K562 (cell line): ENCODE measurements around the gene PSMB11. TPM values are rescaled to one million over a fixed set of nuclear protein-coding genes. Genes with fewer than 3 reads are reported as not detected.

Source experiments
- ATAC-seq: fragments of 200-7000 bp; cut with Tn5 transposase; 3 replicates; pipeline ENCODE4 v1.9.1; 2020; ENCODE audit warnings: moderate library complexity
- BruUV-seq: library from RNA; stranded (reverse); fragments of 400-500 nt; replicated peaks from 2 replicates; lab custom pipeline; 2021; lab: Mats Ljungman, UMichigan
- CTCF ChIA-PET: fragments of 300-600 bp; formaldehyde crosslinking; extraction: SDS; loops from one replicate; lab custom pipeline; 2021; ENCODE audit warnings: low intra/inter-chr PET ratio; lab: Yijun Ruan, JAX
- POLR2A ChIA-PET: fragments of 300-600, 350-650 bp; sonication (Branson Sonifier 250); formaldehyde crosslinking; extraction: SDS; loops from one replicate; lab custom pipeline; 2021; ENCODE audit warnings: antibody characterized with exemption, inconsistent platforms; lab: Yijun Ruan, JAX
- DNase-seq, 4 experiments: peaks; one replicate each; pipeline versions ENCODE4 v3.0.0 to v3.0.0-alpha.2; 2011 to 2018; ENCODE audit warnings: low spot score in 3 of 4, mixed read lengths in 3 of 4; ENCODE audit errors: extremely low read depth in 1 of 4
- FAIRE-seq: peaks from 2 replicates; lab custom pipeline; 2011; peaks lifted over from hg19 to GRCh38; lab: Jason Lieb, UNC
- H2AFZ ChIP-seq: 2 replicates; pipeline ENCODE4 v1.6.0; 2011; ENCODE audit warnings: low read depth, low read length, control low read depth, inconsistent platforms
- H3K27ac ChIP-seq: fragments of 200-600 bp; 3 replicates; pipeline ENCODE4 v1.8.0; 2011; ENCODE audit warnings: low read depth, mild to moderate bottlenecking, control low read depth, inconsistent platforms, low read length, moderate library complexity, mixed read lengths; ENCODE audit errors: extremely low read depth
- H3K27me3 ChIP-seq, 2 experiments: fragments of 300-600 bp in 1 of 2; 2 replicates in 1 of 2; 3 replicates in 1 of 2; pipeline versions ENCODE4 v1.6.0 to v1.8.0; 2011; ENCODE audit warnings: inconsistent platforms in 2 of 2, low read length in 2 of 2, mild to moderate bottlenecking in 1 of 2, mixed read lengths in 1 of 2, moderate library complexity in 1 of 2; ENCODE audit not compliant: control insufficient read depth in 2 of 2, insufficient read depth in 2 of 2
- H3K36me3 ChIP-seq: fragments of 300-600 bp; 3 replicates; pipeline ENCODE4 v1.8.0; 2011; ENCODE audit warnings: mild to moderate bottlenecking, low read length, inconsistent platforms; ENCODE audit not compliant: control insufficient read depth, insufficient read depth
- H3K4me1 ChIP-seq, 2 experiments: fragments of 200-600 bp in 1 of 2; replicated peaks in 1 of 2; 2 replicates in 1 of 2; 3 replicates in 1 of 2; pipeline versions ENCODE4 v1.5.1 to v1.8.0; 2011; ENCODE audit warnings: inconsistent platforms in 2 of 2, low read length in 2 of 2, mild to moderate bottlenecking in 1 of 2, mixed read lengths in 1 of 2, moderate library complexity in 1 of 2; ENCODE audit not compliant: control insufficient read depth in 2 of 2, insufficient read depth in 2 of 2
- H3K4me2 ChIP-seq: 2 replicates; pipeline ENCODE4 v1.6.1; 2011; ENCODE audit warnings: low read length, control low read depth, inconsistent platforms, mixed read lengths; ENCODE audit not compliant: insufficient read depth
- H3K4me3 ChIP-seq: fragments of 200-600 bp; sonication (generic), shearing (Covaris generic); 2 replicates; pipeline ENCODE4 v1.5.1; 2016; ENCODE audit warnings: control low read depth, inconsistent platforms
- H3K79me2 ChIP-seq: fragments of 200-600 bp; 3 replicates; pipeline ENCODE4 v1.8.0; 2011; ENCODE audit warnings: low read length, inconsistent platforms; ENCODE audit not compliant: control insufficient read depth, insufficient read depth
- H3K9ac ChIP-seq, 2 experiments: 2 replicates each; pipeline versions ENCODE4 v1.6.0 to v1.6.1; 2011; ENCODE audit warnings: low read depth in 2 of 2, low read length in 2 of 2, control low read depth in 1 of 2, inconsistent platforms in 1 of 2, mild to moderate bottlenecking in 1 of 2, mixed read lengths in 1 of 2; ENCODE audit not compliant: insufficient read depth in 1 of 2
- H3K9me1 ChIP-seq: one replicate; pipeline ENCODE4 v1.6.0; 2011; ENCODE audit warnings: inconsistent platforms, mild to moderate bottlenecking, low read length, moderate library complexity; ENCODE audit not compliant: control insufficient read depth, insufficient read depth
- H3K9me3 ChIP-seq: replicated peaks from 2 replicates; pipeline ENCODE4 v1.5.1; 2011; ENCODE audit warnings: low read depth, low read length, inconsistent platforms; ENCODE audit not compliant: control insufficient read depth, insufficient read depth
- H4K20me1 ChIP-seq: replicated peaks from 2 replicates; pipeline ENCODE4 v1.6.1; 2011; ENCODE audit warnings: low read length, inconsistent platforms, mixed read lengths; ENCODE audit not compliant: control insufficient read depth, insufficient read depth
- SMAD3 ChIP-seq: fragments of 450-650 bp; formaldehyde crosslinking; conservative IDR thresholded peaks from 2 replicates; pipeline ENCODE4 v1.4.0; 2020; ENCODE audit warnings: mild to moderate bottlenecking
- SRSF1 ChIP-seq: fragments of 200-400 bp; formaldehyde crosslinking; IDR thresholded peaks from 2 replicates; pipeline ENCODE4 v1.6.1; 2017; ENCODE audit warnings: mild to moderate bottlenecking, low read depth, low read length, moderate library complexity
- TCFL5 ChIP-seq: fragments of 250-450 bp; sonication (Bioruptor Pico); conservative IDR thresholded peaks from 2 replicates; pipeline ENCODE4 v1.6.1; 2021; ENCODE audit warnings: mild to moderate bottlenecking, moderate library complexity, matching md5 sums
- ZNF253 ChIP-seq: fragments of 250-450 bp; sonication (Bioruptor Pico); conservative IDR thresholded peaks from 2 replicates; pipeline ENCODE4 v1.6.1; 2021; ENCODE audit warnings: mild to moderate bottlenecking
- WGBS: fragments of 100-300 bp; shearing (Covaris generic); methylation state at CpG from one replicate; pipeline ENCODE4 v1.1.6; 2016; ENCODE audit warnings: low coverage, mixed read lengths; ENCODE audit not compliant: insufficient coverage; ENCODE audit errors: missing lambda C conversion rate; 5-methylcytosine and 5-hydroxymethylcytosine counted together
- in situ Hi-C: fragments of 300-500 bp; cut with MboI; formaldehyde crosslinking; loops from 4 replicates; pipeline ENCODE4 v1.15.0; 2018; ENCODE audit warnings: inconsistent platforms, mixed read lengths
- intact Hi-C: fragments of 100-400 bp; cut with micrococcal nuclease; formaldehyde crosslinking; loops from 2 replicates; pipeline ENCODE4 v1.14.2; 2022
- polyA plus RNA-seq, 8 experiments: library from polyadenylated mRNA; depleted of rRNA in 4 of 8; stranded (reverse) in 5 of 8; unstranded in 3 of 8; fragments of >200 nt; fragmentation: Nextera tagmentation in 2 of 8; fragmentation: Illumina TruSeq in 1 of 8; extraction: Ambion mirVana in 2 of 8; extraction: Trizol in 1 of 8; gene quantifications; 2 replicates each; pipeline versions ENCODE4 v1.2.1 to v1.2.3, GENCODE V29; 2011 to 2014; ENCODE audit warnings: inconsistent platforms in 1 of 8, missing spikeins in 1 of 8
- total RNA-seq, 7 experiments: library from RNA; depleted of rRNA in 6 of 7; stranded (reverse); fragments of >200 nt in 6 of 7; fragmentation: Illumina TruSeq in 2 of 7; extraction: Trizol in 2 of 7; gene quantifications; 2 replicates each; pipeline versions ENCODE4 v1.2.1 to v1.2.3, GENCODE V29; 2011 to 2021; ENCODE audit warnings: low replicate concordance in 1 of 7
- TF ChIP-seq, protein P1 (sequence below): sonication (generic); formaldehyde crosslinking; IDR thresholded peaks from 2 replicates; pipeline ENCODE4 v1.5.0; 2020; ENCODE audit warnings: missing genetic modification reagents

PSMB11 gene
- total and polyA plus RNA-seq, 9 of the 15 experiments (the other 6 are each of a cell fraction or from before 2014, with no cell fraction given), result not detected

DNA sequence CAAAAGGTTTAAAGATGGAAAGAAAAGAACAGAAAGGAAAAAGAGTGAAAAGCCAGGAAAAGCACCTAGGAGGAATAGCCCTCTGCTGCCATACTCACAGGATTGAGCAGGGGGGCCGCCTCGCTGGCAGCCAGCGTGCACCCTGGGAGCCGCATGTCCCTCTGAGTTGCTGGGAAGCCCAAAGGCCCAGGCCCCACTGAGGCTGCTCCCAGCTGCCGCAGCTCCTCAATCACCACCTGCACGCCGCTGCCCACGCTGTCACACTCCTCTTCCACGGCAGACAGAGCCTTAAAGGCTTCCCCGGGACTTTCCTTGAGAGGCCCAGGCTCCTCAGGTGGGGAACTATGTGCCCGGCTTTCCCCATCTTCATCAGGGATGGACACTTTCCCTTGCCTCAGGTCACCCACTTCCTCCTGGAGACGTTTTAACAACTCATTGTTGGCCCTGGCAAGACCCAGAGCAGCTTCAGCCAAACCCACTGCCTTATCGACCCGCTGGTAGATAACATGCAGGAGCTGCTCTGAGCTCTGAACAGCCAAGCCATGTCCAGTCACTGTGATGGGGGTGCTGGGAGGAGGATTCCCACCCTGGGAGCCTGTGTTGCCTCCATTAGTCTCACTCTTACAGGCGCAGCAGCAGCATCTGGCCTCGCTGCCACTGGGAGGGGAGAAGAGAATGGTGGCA is 43.5 kb upstream of the PSMB11 start (continued):
- TF ChIP-seq SMAD3 (CRISPR knock-in tag) (no peak), ZNF253 (CRISPR knock-in tag) (no peak)

DNA sequence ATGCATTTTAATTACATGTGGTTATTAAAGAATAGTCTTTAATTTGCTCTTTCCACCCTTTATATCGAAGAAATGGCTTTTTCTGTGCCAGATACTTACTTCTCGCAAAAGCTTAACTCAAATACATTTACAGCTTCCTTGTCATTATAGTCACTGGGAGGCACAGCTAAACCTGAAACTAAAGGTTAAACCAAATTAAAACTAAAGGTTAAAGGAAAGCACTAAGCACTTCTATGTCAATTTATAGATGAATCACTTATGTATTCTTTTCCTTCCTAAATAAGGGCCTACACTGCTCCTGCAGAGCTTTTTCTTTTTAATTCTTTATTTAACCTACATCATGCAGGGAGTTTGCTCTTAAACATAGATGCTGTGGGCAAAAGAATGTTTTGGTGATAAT is 41.2 kb upstream of the PSMB11 start:
- Histone ChIP-seq H3K9ac (no peak overlapping the region), H3K4me3 (no peak overlapping the region), H3K4me1 (peaks cover 23 to 27% of the 10 kb centered on the region in 2 experiments), H3K79me2 (peaks cover 10% of the 10 kb centered on the region; the same call in 2 of the 3 replicates), H3K27me3 (no peaks in the 10 kb centered on the region), H3K27ac (no peak overlapping the region), H2AFZ (no peak overlapping the region), H4K20me1 (no peaks in the 10 kb centered on the region), H3K9me1 (no peaks in the 10 kb centered on the region), H3K9me3 (no peaks in the 10 kb centered on the region)
- intact Hi-C loops (no loop called here), in situ Hi-C loops (no loop called here)
- ChIA-PET CTCF (no interaction called here), POLR2A (interaction anchor here (1.6 kb wide), 1 partner anchor 23 kb away, joined by 7 read pairs; no protein-coding TSS in a partner anchor)
- no peak for ATAC-seq
- FAIRE-seq, result no peak
- no TSS peak for BruUV-seq
- 93% methylated on average over 2 of the region's 2 CpGs for WGBS
- no peak for TF ChIP-seq TCFL5
- TF ChIP-seq, protein P1, sequence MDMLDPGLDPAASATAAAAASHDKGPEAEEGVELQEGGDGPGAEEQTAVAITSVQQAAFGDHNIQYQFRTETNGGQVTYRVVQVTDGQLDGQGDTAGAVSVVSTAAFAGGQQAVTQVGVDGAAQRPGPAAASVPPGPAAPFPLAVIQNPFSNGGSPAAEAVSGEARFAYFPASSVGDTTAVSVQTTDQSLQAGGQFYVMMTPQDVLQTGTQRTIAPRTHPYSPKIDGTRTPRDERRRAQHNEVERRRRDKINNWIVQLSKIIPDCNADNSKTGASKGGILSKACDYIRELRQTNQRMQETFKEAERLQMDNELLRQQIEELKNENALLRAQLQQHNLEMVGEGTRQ, result no peak
- TF ChIP-seq SRSF1, result no peak
- TF ChIP-seq, all 486 proteins: peak for 0
- DNase-seq, result no peak
- no peaks in the 10 kb centered on the region for H3K36me3 ChIP-seq
- no peak overlapping the region for H3K4me2 ChIP-seq
